IMR-90 (cell line): ENCODE results near the gene MBOAT2.

Experiments used
- POLR2A ChIP-seq: IDR thresholded peaks from 2 replicates; pipeline ENCODE4 v1.6.1; 2012; ENCODE audit warnings: mild to moderate bottlenecking, low read depth, low read length
- RAD21 ChIP-seq: IDR thresholded peaks from 2 replicates; pipeline ENCODE4 v1.6.1; 2012; ENCODE audit warnings: low read length, improper control_type of control experiment
- TF ChIP-seq, protein P1 (sequence below): conservative IDR thresholded peaks from 2 replicates; pipeline ENCODE4 v1.5.1; 2012; ENCODE audit warnings: mild to moderate bottlenecking, low read depth, low read length, improper control_type of control experiment

DNA sequence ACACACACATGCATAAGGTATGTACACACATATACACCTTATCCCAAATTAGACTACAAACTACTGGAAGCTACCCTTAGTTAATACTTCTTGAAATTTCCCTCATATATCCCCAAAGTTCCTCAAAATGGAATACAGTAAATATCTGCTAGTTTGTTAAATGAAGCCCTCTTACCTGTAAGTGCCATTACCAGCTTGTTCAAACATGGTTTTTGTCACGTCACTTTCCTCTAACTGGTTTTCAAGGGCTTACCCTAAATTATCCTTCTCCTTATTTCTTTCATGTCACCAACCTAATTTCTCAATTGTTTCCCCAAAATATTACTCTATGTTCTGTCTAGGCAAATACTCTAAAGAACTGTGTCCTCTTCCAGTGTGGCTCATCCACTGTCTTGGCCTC lies 141.7 kb downstream of the MBOAT2 start:
- TF ChIP-seq, protein P1, sequence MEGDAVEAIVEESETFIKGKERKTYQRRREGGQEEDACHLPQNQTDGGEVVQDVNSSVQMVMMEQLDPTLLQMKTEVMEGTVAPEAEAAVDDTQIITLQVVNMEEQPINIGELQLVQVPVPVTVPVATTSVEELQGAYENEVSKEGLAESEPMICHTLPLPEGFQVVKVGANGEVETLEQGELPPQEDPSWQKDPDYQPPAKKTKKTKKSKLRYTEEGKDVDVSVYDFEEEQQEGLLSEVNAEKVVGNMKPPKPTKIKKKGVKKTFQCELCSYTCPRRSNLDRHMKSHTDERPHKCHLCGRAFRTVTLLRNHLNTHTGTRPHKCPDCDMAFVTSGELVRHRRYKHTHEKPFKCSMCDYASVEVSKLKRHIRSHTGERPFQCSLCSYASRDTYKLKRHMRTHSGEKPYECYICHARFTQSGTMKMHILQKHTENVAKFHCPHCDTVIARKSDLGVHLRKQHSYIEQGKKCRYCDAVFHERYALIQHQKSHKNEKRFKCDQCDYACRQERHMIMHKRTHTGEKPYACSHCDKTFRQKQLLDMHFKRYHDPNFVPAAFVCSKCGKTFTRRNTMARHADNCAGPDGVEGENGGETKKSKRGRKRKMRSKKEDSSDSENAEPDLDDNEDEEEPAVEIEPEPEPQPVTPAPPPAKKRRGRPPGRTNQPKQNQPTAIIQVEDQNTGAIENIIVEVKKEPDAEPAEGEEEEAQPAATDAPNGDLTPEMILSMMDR = no peak
- TF ChIP-seq POLR2A (no peak), RAD21 (no peak)
